Nephron (organoid): Measurements from ENCODE around the gene CAST.

Source experiments
- H3K27ac Mint-ChIP-seq, 3 experiments: 2 replicates each; pipeline ENCODE4 v1.8.0; 2020; ENCODE audit warnings: mixed read lengths in 3 of 3, mild to moderate bottlenecking in 2 of 3, moderate library complexity in 1 of 3
- H3K27me3 Mint-ChIP-seq: 2 replicates; pipeline ENCODE4 v1.8.0; 2021; ENCODE audit warnings: low read depth, mild to moderate bottlenecking, moderate library complexity, mixed read lengths
- H3K36me3 Mint-ChIP-seq: 2 replicates; pipeline ENCODE4 v1.8.0; 2020; ENCODE audit warnings: low read depth, mixed read lengths
- H3K4me1 Mint-ChIP-seq: 2 replicates; pipeline ENCODE4 v1.8.0; 2020; ENCODE audit warnings: mixed read lengths
- H3K4me3 Mint-ChIP-seq, 3 experiments: 2 replicates each; pipeline ENCODE4 v1.8.0; 2020; ENCODE audit warnings: mild to moderate bottlenecking in 3 of 3, mixed read lengths in 3 of 3, moderate library complexity in 2 of 3
- H3K9me3 Mint-ChIP-seq: 2 replicates; pipeline ENCODE4 v1.8.0; 2020; ENCODE audit warnings: mixed read lengths
- TF ChIP-seq, protein P1 (sequence below), 3 experiments: fragments of 200-600 bp; sonication (generic); IDR thresholded peaks; one replicate each; pipeline ENCODE4 v1.5.0; 2021; ENCODE audit warnings: antibody characterized with exemption in 3 of 3; ENCODE audit not compliant: unreplicated experiment in 3 of 3

CAST gene

DNA sequence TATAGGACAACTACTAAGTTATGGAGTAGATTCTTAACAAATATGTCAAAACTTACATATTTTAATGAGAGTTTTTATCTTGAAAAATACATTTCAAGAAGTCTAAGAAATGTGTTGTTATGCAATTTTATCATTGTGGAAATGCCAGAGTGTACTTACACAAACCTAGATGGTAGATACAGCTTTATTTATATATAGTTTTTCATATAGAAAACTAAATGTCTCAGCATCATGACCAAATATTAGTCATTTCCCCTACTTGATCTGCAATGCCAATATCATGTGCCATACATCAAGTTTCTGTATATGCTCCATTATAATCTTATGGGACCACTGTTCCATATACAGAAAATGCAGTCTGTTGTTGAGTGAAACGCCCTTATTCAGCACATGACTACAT is 28.7 kb downstream of the CAST start:
- H3K4me3 Mint-ChIP-seq: no peak overlapping the region
- no peaks in the 10 kb centered on the region for H3K27me3 Mint-ChIP-seq
- no peaks in the 10 kb centered on the region for H3K4me1 Mint-ChIP-seq
- no peaks in the 10 kb centered on the region for H3K9me3 Mint-ChIP-seq
- no peak overlapping the region for H3K27ac Mint-ChIP-seq
- TF ChIP-seq, protein P1, sequence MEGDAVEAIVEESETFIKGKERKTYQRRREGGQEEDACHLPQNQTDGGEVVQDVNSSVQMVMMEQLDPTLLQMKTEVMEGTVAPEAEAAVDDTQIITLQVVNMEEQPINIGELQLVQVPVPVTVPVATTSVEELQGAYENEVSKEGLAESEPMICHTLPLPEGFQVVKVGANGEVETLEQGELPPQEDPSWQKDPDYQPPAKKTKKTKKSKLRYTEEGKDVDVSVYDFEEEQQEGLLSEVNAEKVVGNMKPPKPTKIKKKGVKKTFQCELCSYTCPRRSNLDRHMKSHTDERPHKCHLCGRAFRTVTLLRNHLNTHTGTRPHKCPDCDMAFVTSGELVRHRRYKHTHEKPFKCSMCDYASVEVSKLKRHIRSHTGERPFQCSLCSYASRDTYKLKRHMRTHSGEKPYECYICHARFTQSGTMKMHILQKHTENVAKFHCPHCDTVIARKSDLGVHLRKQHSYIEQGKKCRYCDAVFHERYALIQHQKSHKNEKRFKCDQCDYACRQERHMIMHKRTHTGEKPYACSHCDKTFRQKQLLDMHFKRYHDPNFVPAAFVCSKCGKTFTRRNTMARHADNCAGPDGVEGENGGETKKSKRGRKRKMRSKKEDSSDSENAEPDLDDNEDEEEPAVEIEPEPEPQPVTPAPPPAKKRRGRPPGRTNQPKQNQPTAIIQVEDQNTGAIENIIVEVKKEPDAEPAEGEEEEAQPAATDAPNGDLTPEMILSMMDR (IDR thresholded peaks at IDR 0.05; ENCODE audit: unreplicated experiment in 3 of 3): no peak
- H3K36me3 Mint-ChIP-seq: no peaks in the 10 kb centered on the region

DNA sequence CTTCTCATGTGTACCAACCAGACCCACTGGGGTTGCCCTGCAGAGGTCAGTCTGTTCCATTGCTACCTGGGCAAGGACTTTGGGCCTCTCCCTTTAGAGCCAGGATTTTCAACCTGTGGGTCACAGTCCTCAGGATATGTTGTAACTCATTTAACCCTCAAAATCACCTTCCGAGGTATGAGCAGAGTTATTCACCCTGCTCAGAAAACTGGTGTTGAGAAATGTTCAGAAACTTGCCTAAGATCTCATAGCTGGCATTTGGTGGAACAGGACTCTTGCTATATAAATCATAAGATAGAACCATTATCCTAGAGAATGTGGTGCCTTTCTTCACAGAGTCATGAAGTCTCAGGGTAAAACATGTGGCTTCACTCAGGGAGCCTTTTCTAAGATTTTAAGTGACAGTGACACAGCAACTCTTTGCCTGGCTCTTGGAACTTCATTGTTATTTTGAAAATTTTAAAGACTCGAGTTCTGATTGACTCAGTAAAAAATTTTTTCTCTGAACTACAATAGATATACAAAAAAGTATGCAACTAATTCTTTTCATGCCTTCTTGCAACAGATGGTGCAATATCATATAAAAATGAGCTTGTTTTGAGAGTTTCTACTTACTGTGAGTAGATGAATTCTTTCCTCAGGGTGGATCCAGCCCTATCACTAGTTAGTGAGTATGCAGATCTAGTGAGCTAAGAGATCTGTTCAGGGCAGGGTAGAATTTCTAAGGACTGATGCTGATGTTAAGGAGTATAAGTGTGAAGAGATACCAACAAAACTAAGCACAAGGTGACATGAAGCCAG is 29.5 kb downstream of the CAST start:
- Mint-ChIP-seq H3K27me3 (no peaks in the 10 kb centered on the region), H3K9me3 (no peaks in the 10 kb centered on the region), H3K4me1 (no peaks in the 10 kb centered on the region), H3K27ac (no peak overlapping the region), H3K4me3 (no peak overlapping the region), H3K36me3 (no peaks in the 10 kb centered on the region)
- TF ChIP-seq, protein P1 (IDR thresholded peaks at IDR 0.05; ENCODE audit: unreplicated experiment in 3 of 3): no peak

DNA sequence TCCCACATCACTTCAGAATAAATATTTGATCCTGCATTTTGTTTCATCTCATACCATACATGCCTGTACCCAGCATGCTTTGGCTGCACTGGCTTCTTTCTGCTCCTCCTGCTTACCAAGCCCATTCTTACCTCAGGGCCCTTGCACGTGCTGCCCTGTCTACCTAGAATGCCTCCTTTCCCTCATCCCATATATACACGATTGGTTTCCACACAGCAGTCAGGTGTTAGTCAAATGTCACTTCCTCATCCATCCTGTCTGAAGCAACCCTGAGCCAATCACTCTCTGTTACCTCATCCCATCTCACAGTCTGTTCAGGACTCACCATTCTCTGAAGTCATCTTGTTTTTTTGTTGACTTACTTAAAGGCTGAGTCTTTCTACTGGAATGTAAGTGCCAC is 30.3 kb downstream of the CAST start:
- Mint-ChIP-seq H3K4me1 (no peaks in the 10 kb centered on the region), H3K9me3 (no peaks in the 10 kb centered on the region), H3K36me3 (no peaks in the 10 kb centered on the region), H3K4me3 (no peak overlapping the region), H3K27me3 (no peaks in the 10 kb centered on the region), H3K27ac (no peak overlapping the region)
- TF ChIP-seq, protein P1 (IDR thresholded peaks at IDR 0.05; ENCODE audit: unreplicated experiment in 3 of 3): no peak

DNA sequence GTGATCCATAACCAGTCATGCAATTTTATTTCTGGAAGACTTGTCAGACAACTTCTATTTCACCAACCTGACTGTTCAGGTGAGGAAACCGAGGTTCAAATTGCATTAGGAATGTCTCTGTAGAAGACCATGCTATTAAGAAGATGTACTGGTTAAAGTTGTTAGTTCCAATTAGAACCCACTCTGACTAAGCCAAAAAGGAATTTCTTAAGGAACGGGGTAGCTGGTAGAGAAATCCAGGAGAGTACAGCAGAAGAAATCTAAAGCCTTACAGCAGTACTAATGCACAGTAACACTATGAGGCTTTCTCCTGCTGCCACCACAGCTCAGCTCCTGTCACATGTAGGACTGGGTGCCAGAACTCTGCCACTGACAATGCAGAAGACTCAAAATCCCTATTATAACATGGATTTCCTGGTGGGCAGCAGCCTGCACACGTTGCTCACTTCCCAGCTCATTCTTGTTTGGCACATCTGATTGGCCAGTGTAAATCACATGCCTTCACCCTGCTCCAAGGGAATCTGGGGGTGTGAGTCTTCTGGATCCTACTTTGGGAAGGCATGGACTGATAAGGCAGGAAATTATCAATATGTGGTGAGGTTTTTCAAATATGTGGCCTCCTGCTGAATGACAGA is 37.1 kb downstream of the CAST start:
- TF ChIP-seq, protein P1 (IDR thresholded peaks at IDR 0.05; ENCODE audit: unreplicated experiment in 3 of 3): no peak
- Mint-ChIP-seq H3K4me3 (no peak overlapping the region), H3K9me3 (no peaks in the 10 kb centered on the region), H3K27ac (no peak overlapping the region), H3K27me3 (no peaks in the 10 kb centered on the region), H3K4me1 (peaks cover 14% of the 10 kb centered on the region), H3K36me3 (peaks cover 3% of the 10 kb centered on the region)

DNA sequence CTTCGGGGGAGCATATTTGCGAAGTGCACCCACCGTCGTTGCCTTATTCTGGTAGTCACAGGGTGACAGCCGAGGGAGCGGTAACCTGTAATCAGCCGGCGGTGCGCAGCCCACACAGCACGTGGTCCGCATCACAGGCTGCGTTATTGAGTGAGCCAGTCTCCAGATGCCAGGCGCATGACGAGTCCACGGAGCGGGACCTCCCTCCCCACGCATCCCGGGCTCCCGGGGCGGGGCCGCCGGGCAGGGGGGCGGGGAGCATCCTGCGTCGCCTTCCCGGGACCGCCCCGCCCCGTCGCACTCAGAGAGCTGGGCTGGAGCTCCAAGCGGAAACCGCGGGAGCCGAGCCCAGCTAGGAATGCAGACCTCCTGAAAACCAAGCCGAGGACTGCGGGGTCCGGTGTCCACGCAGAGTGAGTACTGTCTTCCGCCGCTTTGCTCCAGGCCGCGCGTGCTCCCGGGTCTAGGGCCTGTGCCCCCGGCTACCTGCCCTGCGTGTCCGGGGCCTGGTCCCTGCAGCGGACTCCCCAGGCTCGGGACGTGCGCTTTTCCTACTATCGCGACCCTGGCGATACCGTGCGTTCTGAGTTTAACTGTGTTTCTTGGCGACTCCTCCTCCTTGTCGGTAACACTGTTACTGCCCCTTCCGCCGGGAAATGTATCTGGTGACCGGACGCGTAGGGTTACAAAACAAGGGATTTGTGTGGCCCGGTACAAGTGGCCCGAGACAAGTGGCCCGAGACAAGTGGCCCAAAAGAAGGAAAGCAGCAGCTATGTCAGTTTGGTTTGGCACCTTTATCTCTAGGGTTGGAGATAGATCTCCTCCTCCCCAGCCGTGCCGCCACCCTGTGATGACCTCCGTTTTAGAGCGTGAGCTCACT is 40.6 kb downstream of the CAST start:
- TF ChIP-seq, protein P1 (IDR thresholded peaks at IDR 0.05; ENCODE audit: unreplicated experiment in 3 of 3): no peak
- H3K27me3 Mint-ChIP-seq: no peaks in the 10 kb centered on the region
- H3K4me3 Mint-ChIP-seq: peak overlapping the region; percentile 97 to 98 (median 98)
- peak overlapping the region; percentile 90 to 98 (median 92) for H3K27ac Mint-ChIP-seq
- H3K36me3 Mint-ChIP-seq: peaks cover 3% of the 10 kb centered on the region
- H3K9me3 Mint-ChIP-seq: no peaks in the 10 kb centered on the region
- peaks cover 14% of the 10 kb centered on the region for H3K4me1 Mint-ChIP-seq
